Activated naive CD4-positive, alpha-beta T cell treated with anti-CD3 and anti-CD28 coated beads, Interleukin-2, amount 50 U/mL, for 24 hours (primary cell): ENCODE results near the gene RUVBL1.

Experiments
- H3K27ac Mint-ChIP-seq: one replicate; pipeline ENCODE4 v1.8.0; 2021; ENCODE audit warnings: mild to moderate bottlenecking, mixed read lengths
- H3K27me3 Mint-ChIP-seq: one replicate; pipeline ENCODE4 v1.8.0; 2021; ENCODE audit warnings: mixed read lengths
- H3K36me3 Mint-ChIP-seq: one replicate; pipeline ENCODE4 v1.8.0; 2021; ENCODE audit warnings: mixed read lengths
- H3K4me1 Mint-ChIP-seq: one replicate; pipeline ENCODE4 v1.8.0; 2021; ENCODE audit warnings: mixed read lengths
- H3K4me3 Mint-ChIP-seq: one replicate; pipeline ENCODE4 v1.8.0; 2021; ENCODE audit warnings: mild to moderate bottlenecking, mixed read lengths
- H3K9me3 Mint-ChIP-seq: one replicate; pipeline ENCODE4 v1.8.0; 2021; ENCODE audit warnings: mixed read lengths

Gene RUVBL1

GRCh38 chr3:128107834-128108233 is 15.8 kb downstream of the RUVBL1 start:
- peaks cover 22% of the 10 kb centered on the region for H3K36me3 Mint-ChIP-seq
- no peaks in the 10 kb centered on the region for H3K27me3 Mint-ChIP-seq
- H3K27ac Mint-ChIP-seq, result no peak overlapping the region
- H3K9me3 Mint-ChIP-seq, result no peaks in the 10 kb centered on the region
- no peak overlapping the region for H3K4me3 Mint-ChIP-seq
- H3K4me1 Mint-ChIP-seq, result peaks cover 18% of the 10 kb centered on the region

DNA sequence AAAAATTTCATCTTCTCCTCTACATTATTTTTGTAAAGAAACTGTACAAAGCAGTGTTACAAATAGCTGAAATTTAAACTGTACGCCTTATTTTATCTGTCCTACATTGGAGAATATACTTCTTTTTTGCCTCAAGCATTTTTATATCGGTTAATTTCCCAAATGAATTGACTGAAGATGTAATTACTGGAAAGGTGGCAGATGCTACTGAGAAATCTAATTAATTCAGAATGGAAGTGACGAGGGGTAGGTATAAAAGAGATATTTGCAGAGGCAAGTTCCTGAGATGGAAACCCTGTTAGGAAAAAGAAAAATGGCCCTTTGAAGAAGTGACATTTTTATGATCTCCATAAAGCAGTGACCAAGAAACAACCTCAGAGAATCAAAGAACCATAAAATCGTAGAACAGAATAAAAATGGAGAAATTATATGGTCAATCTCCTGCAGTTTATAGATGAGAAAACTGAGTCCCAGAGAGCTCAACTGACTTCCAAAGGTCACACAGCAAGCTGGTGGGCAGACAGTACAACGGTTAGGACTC is 20.4 kb downstream of the RUVBL1 start:
- H3K36me3 Mint-ChIP-seq, result peaks cover 20% of the 10 kb centered on the region
- H3K4me3 Mint-ChIP-seq, result no peak overlapping the region
- no peak overlapping the region for H3K27ac Mint-ChIP-seq
- H3K4me1 Mint-ChIP-seq, result no peaks in the 10 kb centered on the region
- H3K9me3 Mint-ChIP-seq, result no peaks in the 10 kb centered on the region
- no peaks in the 10 kb centered on the region for H3K27me3 Mint-ChIP-seq

- H3K27ac Mint-ChIP-seq, result no peak overlapping the region
- no peaks in the 10 kb centered on the region for H3K4me1 Mint-ChIP-seq
- H3K36me3 Mint-ChIP-seq, result peaks cover 26% of the 10 kb centered on the region
- H3K9me3 Mint-ChIP-seq, result no peaks in the 10 kb centered on the region
- no peak overlapping the region for H3K4me3 Mint-ChIP-seq
- no peaks in the 10 kb centered on the region for H3K27me3 Mint-ChIP-seq
Measured at GRCh38 chr3:128100638-128101037, 23.0 kb downstream of the RUVBL1 start.

GRCh38 chr3:128100161-128100560 is 23.5 kb downstream of the RUVBL1 start:
- Mint-ChIP-seq H3K27ac (no peak overlapping the region), H3K4me1 (peaks cover 3% of the 10 kb centered on the region), H3K36me3 (peaks cover 28% of the 10 kb centered on the region), H3K4me3 (no peak overlapping the region), H3K27me3 (no peaks in the 10 kb centered on the region), H3K9me3 (no peaks in the 10 kb centered on the region)

GRCh38 chr3:128098234-128098633 is 25.4 kb downstream of the RUVBL1 start:
- Mint-ChIP-seq H3K27me3 (no peaks in the 10 kb centered on the region), H3K36me3 (peaks cover 30% of the 10 kb centered on the region), H3K4me3 (no peak overlapping the region), H3K4me1 (peaks cover 8% of the 10 kb centered on the region), H3K27ac (no peak overlapping the region), H3K9me3 (no peaks in the 10 kb centered on the region)

- Mint-ChIP-seq H3K4me3 (no peak overlapping the region), H3K9me3 (no peaks in the 10 kb centered on the region), H3K4me1 (peaks cover 8% of the 10 kb centered on the region), H3K27ac (no peak overlapping the region), H3K36me3 (peaks cover 19% of the 10 kb centered on the region), H3K27me3 (no peaks in the 10 kb centered on the region)
Measured at GRCh38 chr3:128095222-128095703, 28.3 kb downstream of the RUVBL1 start.

DNA sequence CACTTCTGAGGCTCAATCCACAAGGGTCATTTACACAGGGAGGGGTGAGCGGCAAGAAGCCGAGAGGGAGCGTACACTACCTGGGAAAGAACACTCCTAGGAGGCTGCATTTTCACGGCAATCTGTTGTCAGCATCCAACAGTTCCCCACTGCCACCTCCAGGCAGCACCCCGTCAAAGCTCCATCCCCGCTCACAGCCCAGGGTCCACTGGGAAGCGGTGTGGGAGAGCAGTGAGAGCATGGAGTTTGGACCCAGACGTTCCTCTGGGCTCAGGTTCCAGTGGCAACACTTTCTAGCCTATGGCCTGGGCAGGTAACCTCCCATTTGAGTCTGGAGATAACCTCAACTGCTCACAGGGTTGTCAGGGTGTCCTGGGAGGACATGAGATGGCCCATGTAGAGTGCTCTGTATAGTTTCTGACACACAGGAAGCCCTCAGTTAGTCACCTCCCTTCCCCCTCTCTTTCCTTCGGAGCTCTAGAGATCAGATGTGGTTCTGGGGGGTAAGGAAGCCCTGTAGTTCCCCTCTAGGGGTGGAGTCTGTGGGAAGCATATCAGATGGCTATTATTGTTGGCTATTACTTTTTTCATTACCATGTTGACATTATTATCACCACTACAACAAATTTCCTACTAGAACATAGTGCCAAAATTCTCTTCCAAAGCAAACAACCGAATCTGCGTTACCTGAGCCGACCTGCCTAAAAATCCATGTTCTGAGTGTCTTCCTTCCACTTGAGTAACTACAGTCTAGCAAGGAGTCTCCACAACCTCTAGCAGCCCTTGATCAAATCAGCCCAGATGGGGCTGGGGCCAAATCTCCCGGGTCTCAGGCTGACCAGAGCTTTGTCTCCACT is 29.1 kb downstream of the RUVBL1 start:
- no peaks in the 10 kb centered on the region for H3K9me3 Mint-ChIP-seq
- H3K4me1 Mint-ChIP-seq, result peaks cover 8% of the 10 kb centered on the region
- peaks cover 19% of the 10 kb centered on the region for H3K36me3 Mint-ChIP-seq
- no peaks in the 10 kb centered on the region for H3K27me3 Mint-ChIP-seq
- no peak overlapping the region for H3K4me3 Mint-ChIP-seq
- H3K27ac Mint-ChIP-seq, result no peak overlapping the region

DNA sequence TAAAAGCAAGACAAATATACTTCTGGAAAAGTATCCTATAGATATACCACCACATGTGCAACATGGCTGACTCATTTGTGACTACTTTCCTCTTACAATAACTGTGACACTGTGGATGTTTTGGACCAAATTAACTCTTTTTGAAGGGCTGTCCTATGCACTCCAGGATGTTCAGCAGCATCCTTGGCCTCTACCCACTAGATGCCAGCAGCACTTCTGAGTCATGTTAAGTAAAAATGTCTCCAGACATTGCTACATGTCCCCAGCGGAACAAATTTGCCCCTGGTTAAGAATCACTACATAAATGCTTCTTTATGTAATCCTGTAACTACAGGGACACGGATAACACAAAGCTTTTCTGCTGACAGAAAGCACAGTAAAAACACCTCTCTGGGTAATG is 32.0 kb downstream of the RUVBL1 start:
- peaks cover 22% of the 10 kb centered on the region for H3K36me3 Mint-ChIP-seq
- H3K4me3 Mint-ChIP-seq, result no peak overlapping the region
- H3K9me3 Mint-ChIP-seq, result no peaks in the 10 kb centered on the region
- peaks cover 8% of the 10 kb centered on the region for H3K4me1 Mint-ChIP-seq
- no peak overlapping the region for H3K27ac Mint-ChIP-seq
- no peaks in the 10 kb centered on the region for H3K27me3 Mint-ChIP-seq

- Mint-ChIP-seq H3K4me3 (no peak overlapping the region), H3K4me1 (no peaks in the 10 kb centered on the region), H3K9me3 (no peaks in the 10 kb centered on the region), H3K27me3 (no peaks in the 10 kb centered on the region), H3K36me3 (peaks cover 17% of the 10 kb centered on the region), H3K27ac (no peak overlapping the region)
Measured at GRCh38 chr3:128089135-128089534, 34.5 kb downstream of the RUVBL1 start.

DNA sequence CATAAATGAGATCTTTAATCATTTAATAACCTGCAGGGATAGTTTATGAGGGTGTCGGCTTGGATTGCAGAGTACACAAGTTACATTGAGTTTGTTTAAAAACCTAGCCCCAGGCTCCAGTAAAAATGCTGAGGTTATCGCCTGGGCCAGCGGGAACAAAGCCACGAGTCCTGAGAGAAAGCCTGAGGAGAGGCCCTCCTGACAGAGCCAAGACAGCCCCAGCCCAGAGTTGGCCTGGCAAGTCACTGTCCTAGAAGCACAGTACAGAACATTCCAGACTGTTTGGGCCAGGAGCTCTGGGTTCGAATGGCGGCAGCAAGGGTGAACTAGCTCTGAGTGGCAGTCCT is 39.0 kb downstream of the RUVBL1 start:
- Mint-ChIP-seq H3K27ac (no peak overlapping the region), H3K4me3 (no peak overlapping the region), H3K27me3 (no peaks in the 10 kb centered on the region), H3K9me3 (no peaks in the 10 kb centered on the region), H3K4me1 (no peaks in the 10 kb centered on the region), H3K36me3 (peaks cover 27% of the 10 kb centered on the region)

GRCh38 chr3:128083980-128084674 is 39.5 kb downstream of the RUVBL1 start:
- H3K27ac Mint-ChIP-seq, result no peak overlapping the region
- H3K36me3 Mint-ChIP-seq, result peaks cover 29% of the 10 kb centered on the region
- no peaks in the 10 kb centered on the region for H3K9me3 Mint-ChIP-seq

DNA sequence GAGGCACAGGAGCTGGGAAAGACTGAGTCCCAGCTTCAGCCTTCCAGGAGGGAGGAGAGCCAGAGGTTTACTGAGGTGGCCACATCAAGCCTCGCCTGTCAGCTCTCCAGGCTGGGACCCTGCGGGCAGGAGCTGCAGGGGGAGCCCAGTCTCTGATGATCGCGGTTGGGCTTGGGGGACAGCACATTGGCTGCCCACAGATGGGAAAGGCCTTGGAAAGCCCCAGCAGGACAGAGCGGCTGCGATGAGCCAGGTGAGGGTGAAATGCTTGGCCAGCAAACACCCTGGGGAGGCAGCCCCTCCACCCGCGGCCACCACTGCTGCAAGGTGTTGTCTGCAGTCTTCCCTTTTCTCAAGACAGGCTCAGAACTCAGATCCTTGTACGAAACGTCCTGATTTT is 40.2 kb downstream of the RUVBL1 start:
- Mint-ChIP-seq H3K27ac (no peak overlapping the region), H3K4me1 (no peaks in the 10 kb centered on the region), H3K27me3 (no peaks in the 10 kb centered on the region), H3K4me3 (no peak overlapping the region), H3K9me3 (no peaks in the 10 kb centered on the region), H3K36me3 (peaks cover 32% of the 10 kb centered on the region)

More at GRCh38 chr3:128083980-128084674, 39.5 kb downstream of the RUVBL1 start:
- Mint-ChIP-seq H3K4me3 (no peak overlapping the region), H3K27me3 (no peaks in the 10 kb centered on the region), H3K4me1 (no peaks in the 10 kb centered on the region)

DNA sequence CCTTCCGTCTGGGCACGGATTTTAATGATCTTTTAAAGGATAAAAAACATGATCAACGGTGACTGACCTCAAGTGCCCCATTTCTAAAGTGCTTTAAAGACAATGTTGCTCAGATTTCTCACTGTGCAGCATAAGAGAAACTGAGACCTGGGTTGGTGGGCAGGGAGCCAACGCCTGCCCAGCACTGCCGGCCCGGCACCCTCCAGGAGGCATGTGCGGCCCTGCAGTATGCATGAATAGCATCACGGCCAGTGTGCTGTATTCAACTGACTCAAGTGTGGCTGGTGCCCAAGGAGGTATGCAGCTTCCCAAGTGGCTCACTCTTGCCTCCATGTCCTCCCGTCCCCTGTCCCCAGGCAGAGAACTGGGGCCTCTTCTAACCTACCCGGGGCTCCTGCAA is 41.1 kb downstream of the RUVBL1 start:
- Mint-ChIP-seq H3K27ac (no peak overlapping the region), H3K27me3 (no peaks in the 10 kb centered on the region), H3K4me3 (no peak overlapping the region), H3K4me1 (no peaks in the 10 kb centered on the region), H3K9me3 (no peaks in the 10 kb centered on the region), H3K36me3 (peaks cover 34% of the 10 kb centered on the region)

- Mint-ChIP-seq H3K36me3 (peaks cover 28% of the 10 kb centered on the region), H3K4me1 (no peaks in the 10 kb centered on the region), H3K4me3 (no peak overlapping the region), H3K27ac (no peak overlapping the region), H3K9me3 (no peaks in the 10 kb centered on the region), H3K27me3 (no peaks in the 10 kb centered on the region)
Measured at GRCh38 chr3:128081846-128082245, 41.8 kb downstream of the RUVBL1 start.

GRCh38 chr3:128081226-128081625 is 42.4 kb downstream of the RUVBL1 start:
- no peak overlapping the region for H3K4me3 Mint-ChIP-seq
- no peak overlapping the region for H3K27ac Mint-ChIP-seq
- no peaks in the 10 kb centered on the region for H3K27me3 Mint-ChIP-seq
- no peaks in the 10 kb centered on the region for H3K9me3 Mint-ChIP-seq
- H3K4me1 Mint-ChIP-seq, result no peaks in the 10 kb centered on the region
- H3K36me3 Mint-ChIP-seq, result peaks cover 26% of the 10 kb centered on the region
